Measurements from ENCODE around the gene DYNC1H1. TPM values are rescaled to one million over a fixed set of nuclear protein-coding genes. Genes with fewer than 3 reads are reported as not detected.

DYNC1H1 gene
- total RNA-seq, 1 experiment from 2014 or later = 361 TPM

- Histone ChIP-seq H3K9ac (ENCODE audit: low read length) (no peak overlapping the region), H3K9me3 (ENCODE audit: control insufficient read depth in 1 of 2, insufficient read depth in 1 of 2, low read depth in 1 of 2, low read length in 2 of 2) (no peaks in the 10 kb centered on the region), H3K9me2 (ENCODE audit: insufficient read depth) (no peaks in the 10 kb centered on the region), H3K27ac (ENCODE audit: low read depth, low read length) (no peak overlapping the region), H3K4me3 (replicated peaks in 1 of 2; ENCODE audit: low read depth in 1 of 2, low read length in 2 of 2) (no peak overlapping the region), H3K27me3 (ENCODE audit: insufficient read depth, low read length) (no peaks in the 10 kb centered on the region), H2AFZ (ENCODE audit: low read depth, low read length, poor library complexity, severe bottlenecking) (no peak overlapping the region), H3K4me1 (ENCODE audit: control insufficient read depth in 1 of 2, insufficient read depth in 2 of 2, low read length in 2 of 2) (no peaks in the 10 kb centered on the region), H4K20me1 (ENCODE audit: insufficient read depth) (no peaks in the 10 kb centered on the region), H3K79me2 (ENCODE audit: insufficient read depth, low read length) (no peaks in the 10 kb centered on the region), H3K4me2 (ENCODE audit: low read length) (no peak overlapping the region), H3K36me3 (ENCODE audit: control insufficient read depth in 1 of 2, insufficient read depth in 2 of 2, low read length in 2 of 2) (peaks cover 69 to 80% of the 10 kb centered on the region in 2 experiments)
- DNase-seq (ENCODE audit: low read depth, low spot score) = no peak
- intact Hi-C loops (cut with micrococcal nuclease) = no loop called here
- TF ChIP-seq EGR1 (IDR thresholded peaks at IDR 0.05; ENCODE audit: low read depth) (no peak), SIN3A (IDR thresholded peaks at IDR 0.05; ENCODE audit: low read depth) (no peak), CBX3 (IDR thresholded peaks at IDR 0.05; ENCODE audit: low read depth) (no peak), FOSL1 (IDR thresholded peaks at IDR 0.05; ENCODE audit: low read depth) (no peak)
- no peak for ATAC-seq
- ChIA-PET RAD21 (ENCODE audit: low non-redundant PET in 1 of 2, low total read pairs in 2 of 2, uncharacterized antibody in 2 of 2, unreplicated experiment in 2 of 2) (no interaction called here), POLR2A (no interaction called here), CTCF (no interaction called here)
- BruUV-seq (replicated peaks) = no TSS peak
Observed at GRCh38 chr14:102013669-102014200, 49.4 kb downstream of the DYNC1H1 start.

- Histone ChIP-seq H3K79me2 (ENCODE audit: insufficient read depth, low read length) (no peaks in the 10 kb centered on the region), H3K36me3 (ENCODE audit: control insufficient read depth in 1 of 2, insufficient read depth in 2 of 2, low read length in 2 of 2) (peaks cover 71 to 78% of the 10 kb centered on the region in 2 experiments), H4K20me1 (ENCODE audit: insufficient read depth) (no peaks in the 10 kb centered on the region), H3K4me1 (ENCODE audit: control insufficient read depth in 1 of 2, insufficient read depth in 2 of 2, low read length in 2 of 2) (no peaks in the 10 kb centered on the region), H3K9ac (ENCODE audit: low read length) (no peak overlapping the region), H3K4me3 (replicated peaks in 1 of 2; ENCODE audit: low read depth in 1 of 2, low read length in 2 of 2) (no peak overlapping the region), H3K27me3 (ENCODE audit: insufficient read depth, low read length) (no peaks in the 10 kb centered on the region), H3K27ac (ENCODE audit: low read depth, low read length) (no peak overlapping the region), H3K9me3 (ENCODE audit: control insufficient read depth in 1 of 2, insufficient read depth in 1 of 2, low read depth in 1 of 2, low read length in 2 of 2) (no peaks in the 10 kb centered on the region), H3K9me2 (ENCODE audit: insufficient read depth) (no peaks in the 10 kb centered on the region), H2AFZ (ENCODE audit: low read depth, low read length, poor library complexity, severe bottlenecking) (no peak overlapping the region), H3K4me2 (ENCODE audit: low read length) (no peak overlapping the region)
- no peak for DNase-seq (ENCODE audit: low read depth, low spot score)
- BruUV-seq (replicated peaks) = no TSS peak
- ATAC-seq = no peak
- POLR2A ChIA-PET = no interaction called here
- CTCF ChIA-PET = no interaction called here
- RAD21 ChIA-PET (ENCODE audit: low non-redundant PET in 1 of 2, low total read pairs in 2 of 2, uncharacterized antibody in 2 of 2, unreplicated experiment in 2 of 2) = no interaction called here
- no peak for TF ChIP-seq POLR2A (IDR thresholded peaks at IDR 0.05; ENCODE audit: borderline replicate concordance, extremely low read depth, insufficient read depth, insufficient read length)
- TF ChIP-seq EGR1 (IDR thresholded peaks at IDR 0.05; ENCODE audit: low read depth) = no peak
- no peak for TF ChIP-seq ELF1 (IDR thresholded peaks at IDR 0.05; ENCODE audit: borderline replicate concordance, low read depth)
- no peak for TF ChIP-seq REST (IDR thresholded peaks at IDR 0.05; ENCODE audit: low read depth)
- TF ChIP-seq, protein P1, sequence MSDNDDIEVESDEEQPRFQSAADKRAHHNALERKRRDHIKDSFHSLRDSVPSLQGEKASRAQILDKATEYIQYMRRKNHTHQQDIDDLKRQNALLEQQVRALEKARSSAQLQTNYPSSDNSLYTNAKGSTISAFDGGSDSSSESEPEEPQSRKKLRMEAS (IDR thresholded peaks at IDR 0.05) = no peak
- TF ChIP-seq SIN3A (IDR thresholded peaks at IDR 0.05; ENCODE audit: low read depth) = no peak
- TF ChIP-seq SRF (IDR thresholded peaks at IDR 0.05; ENCODE audit: low read depth) = no peak
- no peak for TF ChIP-seq EZH2 (IDR thresholded peaks at IDR 0.05)
- TF ChIP-seq, protein P2, sequence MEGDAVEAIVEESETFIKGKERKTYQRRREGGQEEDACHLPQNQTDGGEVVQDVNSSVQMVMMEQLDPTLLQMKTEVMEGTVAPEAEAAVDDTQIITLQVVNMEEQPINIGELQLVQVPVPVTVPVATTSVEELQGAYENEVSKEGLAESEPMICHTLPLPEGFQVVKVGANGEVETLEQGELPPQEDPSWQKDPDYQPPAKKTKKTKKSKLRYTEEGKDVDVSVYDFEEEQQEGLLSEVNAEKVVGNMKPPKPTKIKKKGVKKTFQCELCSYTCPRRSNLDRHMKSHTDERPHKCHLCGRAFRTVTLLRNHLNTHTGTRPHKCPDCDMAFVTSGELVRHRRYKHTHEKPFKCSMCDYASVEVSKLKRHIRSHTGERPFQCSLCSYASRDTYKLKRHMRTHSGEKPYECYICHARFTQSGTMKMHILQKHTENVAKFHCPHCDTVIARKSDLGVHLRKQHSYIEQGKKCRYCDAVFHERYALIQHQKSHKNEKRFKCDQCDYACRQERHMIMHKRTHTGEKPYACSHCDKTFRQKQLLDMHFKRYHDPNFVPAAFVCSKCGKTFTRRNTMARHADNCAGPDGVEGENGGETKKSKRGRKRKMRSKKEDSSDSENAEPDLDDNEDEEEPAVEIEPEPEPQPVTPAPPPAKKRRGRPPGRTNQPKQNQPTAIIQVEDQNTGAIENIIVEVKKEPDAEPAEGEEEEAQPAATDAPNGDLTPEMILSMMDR (IDR thresholded peaks at IDR 0.05 in 2 of 3, conservative IDR thresholded peaks at IDR 0.05 in 1 of 3; ENCODE audit: borderline replicate concordance in 1 of 3, insufficient read depth in 1 of 3, low read depth in 2 of 3, low read length in 2 of 3) = no peak
- TF ChIP-seq CEBPB (IDR thresholded peaks at IDR 0.05; ENCODE audit: low read depth) = no peak
- no peak for TF ChIP-seq ZFX (IDR thresholded peaks at IDR 0.05)
- intact Hi-C loops (cut with micrococcal nuclease) = no loop called here
Observed at GRCh38 chr14:102015045-102015685, 50.8 kb downstream of the DYNC1H1 start.

All from HCT116 (cell line).